ENCODE data around the gene PHF12. TPM values are rescaled to one million over a fixed set of nuclear protein-coding genes. Genes with fewer than 3 reads are reported as not detected.

PHF12 gene
- total and polyA plus RNA-seq, 2 of the 8 experiments (the other 6 are each of a cell fraction or from before 2014, with no cell fraction given), result 38.8 to 65.7 TPM

DNA sequence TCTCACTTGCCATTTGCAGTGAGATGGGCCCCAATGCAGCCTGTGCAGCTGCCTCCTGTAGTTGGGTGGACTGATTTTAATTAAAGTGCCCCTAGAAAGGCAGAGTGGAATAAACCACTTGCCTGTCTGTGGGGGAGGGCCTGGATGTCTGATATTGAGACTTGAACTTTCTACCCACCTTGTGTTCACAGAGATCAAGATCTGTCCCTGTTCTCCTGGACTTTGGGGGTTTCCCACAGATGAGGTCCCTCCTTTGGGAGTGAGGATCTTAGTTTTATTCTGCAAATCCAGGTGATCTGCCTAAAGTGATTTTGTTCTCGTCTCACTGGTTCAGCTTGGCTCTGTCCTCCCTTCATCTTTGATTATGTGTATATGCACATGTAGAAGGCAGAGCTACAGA is 40.8 kb downstream of the PHF12 start:
- H4K5ac ChIP-seq (ENCODE audit: insufficient read length, low read depth, low read length), result no peak overlapping the region
- peaks cover 6 to 21% of the 10 kb centered on the region in 2 experiments for H4K20me1 ChIP-seq (replicated peaks in 1 of 2; ENCODE audit: control insufficient read depth in 1 of 2, insufficient read depth in 2 of 2, low read length in 2 of 2)
- H2BK5ac ChIP-seq (ENCODE audit: low read depth, low read length), result no peak overlapping the region
- no peak overlapping the region for H3K23ac ChIP-seq (ENCODE audit: insufficient read length)
- H3K27me3 ChIP-seq (replicated peaks in 1 of 4; ENCODE audit: control insufficient read depth in 3 of 4, extremely low read depth in 1 of 4, insufficient read depth in 3 of 4, low read length in 3 of 4), result no peaks in the 10 kb centered on the region
- H3K18ac ChIP-seq (ENCODE audit: extremely low read depth, low read length), result no peak overlapping the region
- 100% methylated on average over 1 of the region's 1 CpG; no CpG with 5 or more reads in 1 of the 2 experiments for WGBS, 2 experiments (ENCODE audit: extremely low coverage in 1 of 2, insufficient coverage in 1 of 2, insufficient read length in 1 of 2, insufficient replicate concordance in 2 of 2, low coverage in 1 of 2, low lambda C conversion rate in 2 of 2, missing lambda C conversion rate in 1 of 2)
- H3K27ac ChIP-seq (ENCODE audit: low read depth, low read length), result no peak overlapping the region
- no peak overlapping the region for H2AK5ac ChIP-seq (ENCODE audit: low read depth, low read length)
- no peak overlapping the region for H3K14ac ChIP-seq (ENCODE audit: insufficient read length)
- CTCF ChIA-PET (ENCODE audit: partially characterized antibody), result interaction anchor here (0.8 to 9.6 kb wide), 13 partner anchors 12 to 207 kb away, joined by 3 to 123 read pairs (median 4); partner anchors contain the start of genes FLOT2 and TLCD1
- H4K91ac ChIP-seq (replicated peaks; ENCODE audit: insufficient read length, low read length), result no peak overlapping the region
- POLR2A ChIA-PET (ENCODE audit: partially characterized antibody), result interaction anchor here (0.7 to 4.1 kb wide), 10 partner anchors 12 to 191 kb away, joined by 3 to 29 read pairs (median 4); partner anchors contain the start of genes FLOT2, RPL23A and TLCD1
- H3K23me2 ChIP-seq (ENCODE audit: low read depth, low read length), result no peaks in the 10 kb centered on the region
- H3K4ac ChIP-seq (replicated peaks; ENCODE audit: insufficient read length, low read depth, low read length), result no peak overlapping the region
- peaks cover 0 to 6% (median 0%) of the 10 kb centered on the region in 4 experiments; a peak in 5 of 7 replicates for H3K4me1 ChIP-seq (replicated peaks in 1 of 4; ENCODE audit: control insufficient read depth in 3 of 4, insufficient read depth in 4 of 4, low read length in 3 of 4)
- TF ChIP-seq, protein P1, sequence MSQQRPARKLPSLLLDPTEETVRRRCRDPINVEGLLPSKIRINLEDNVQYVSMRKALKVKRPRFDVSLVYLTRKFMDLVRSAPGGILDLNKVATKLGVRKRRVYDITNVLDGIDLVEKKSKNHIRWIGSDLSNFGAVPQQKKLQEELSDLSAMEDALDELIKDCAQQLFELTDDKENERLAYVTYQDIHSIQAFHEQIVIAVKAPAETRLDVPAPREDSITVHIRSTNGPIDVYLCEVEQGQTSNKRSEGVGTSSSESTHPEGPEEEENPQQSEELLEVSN (IDR thresholded peaks at IDR 0.05), result no peak
- no peak for TF ChIP-seq HDAC6 (IDR thresholded peaks at IDR 0.05; ENCODE audit: low read depth, low read length)
- no peak for TF ChIP-seq SRF (IDR thresholded peaks at IDR 0.05; ENCODE audit: low read depth, low read length)
- TF ChIP-seq POLR2A (IDR thresholded peaks at IDR 0.05; ENCODE audit: control extremely low read depth in 1 of 2, low read depth in 2 of 2, low read length in 2 of 2), result no peak
- no peak for TF ChIP-seq PHF8 (conservative IDR thresholded peaks at IDR 0.05; ENCODE audit: low read depth, low read length)
- no peak for TF ChIP-seq RFX5 (IDR thresholded peaks at IDR 0.05; ENCODE audit: borderline replicate concordance, low read depth, low read length)
- no peak for TF ChIP-seq KDM1A (IDR thresholded peaks at IDR 0.05; ENCODE audit: borderline replicate concordance, low read length)
- no peak for TF ChIP-seq JUN (IDR thresholded peaks at IDR 0.05; ENCODE audit: low read depth, low read length)
- no peak overlapping the region for H4K8ac ChIP-seq (ENCODE audit: extremely low read depth, insufficient read depth, low read length)
- no peak overlapping the region for H2BK12ac ChIP-seq (ENCODE audit: low read depth, low read length)
- no peak overlapping the region for H3K4me3 ChIP-seq (ENCODE audit: extremely low read depth in 1 of 4, insufficient read depth in 2 of 4, low read depth in 3 of 4, low read length in 4 of 4)
- H3K79me1 ChIP-seq (ENCODE audit: low read depth, low read length), result peaks cover 3% of the 10 kb centered on the region; the same call in 1 of the 2 replicates
- no peaks in the 10 kb centered on the region for H3K9me3 ChIP-seq (ENCODE audit: insufficient read depth in 2 of 2, low read depth in 1 of 2, low read length in 1 of 2)
- peaks cover 69 to 95% (median 90%) of the 10 kb centered on the region in 4 experiments for H3K36me3 ChIP-seq (ENCODE audit: control insufficient read depth in 2 of 4, insufficient read depth in 4 of 4, low read length in 3 of 4)
- H2BK15ac ChIP-seq (ENCODE audit: low read length), result no peak overlapping the region
- no peak for FAIRE-seq
- H2BK120ac ChIP-seq (replicated peaks; ENCODE audit: low read depth, low read length), result no peak overlapping the region
- no peak overlapping the region for H3K56ac ChIP-seq (replicated peaks; ENCODE audit: insufficient read length, low read depth, low read length)
- H2BK20ac ChIP-seq (ENCODE audit: low read length), result no peak overlapping the region
- no peaks in the 10 kb centered on the region for H3K79me2 ChIP-seq (ENCODE audit: control insufficient read depth in 1 of 2, insufficient read depth in 2 of 2, low read length in 2 of 2)
- DNase-seq (ENCODE audit: low read depth in 1 of 2, low spot score in 2 of 2), result no peak
- no peak overlapping the region for H3K4me2 ChIP-seq (ENCODE audit: insufficient read depth in 1 of 2, low read depth in 2 of 2, low read length in 2 of 2)
- H3K9ac ChIP-seq (replicated peaks in 1 of 4; ENCODE audit: extremely low read depth in 1 of 4, low read depth in 3 of 4, low read length in 3 of 4), result no peak overlapping the region; a peak in 1 of 7 replicates
- no peak overlapping the region for H2AFZ ChIP-seq (ENCODE audit: low read length)
